Endothelial cell of umbilical vein (primary cell): Measurements from ENCODE around the gene CD300H.

Experiments used
- GATA2 ChIP-seq: IDR thresholded peaks from 2 replicates; pipeline ENCODE4 v1.7.0; 2011; ENCODE audit warnings: low read depth, mild to moderate bottlenecking, moderate library complexity, mixed read lengths, low read length; ENCODE audit not compliant: insufficient read length, insufficient read depth
- POLR2A ChIP-seq: IDR thresholded peaks from 2 replicates; pipeline ENCODE4 v1.6.1; 2012; ENCODE audit warnings: low read depth, mild to moderate bottlenecking, control low read depth, low read length

GRCh38 chr17:74530831-74531150 is 36.5 kb downstream of the CD300H start:
- no peak for TF ChIP-seq GATA2
- no peak for TF ChIP-seq POLR2A
